ENCODE results near the gene RNASET2. TPM values are rescaled to one million over a fixed set of nuclear protein-coding genes. Genes with fewer than 3 reads are reported as not detected.

Gene RNASET2
- total and polyA plus RNA-seq, 2 of the 13 experiments (the other 11 are each of a cell fraction or from before 2014, with no cell fraction given), result 44.6 to 597 TPM

GRCh38 chr6:166955121-166955864, 1.1 kb downstream of the RNASET2 start (continued):
- TF ChIP-seq ZNF142 (CRISPR knock-in tag; IDR thresholded peaks at IDR 0.05), result no peak
- no peak for TF ChIP-seq NFE2L1 (CRISPR knock-in tag; IDR thresholded peaks at IDR 0.05; ENCODE audit: borderline replicate concordance)
- no peak for TF ChIP-seq ZNF800 (CRISPR knock-in tag; IDR thresholded peaks at IDR 0.05)
- no peak for TF ChIP-seq IRX3 (CRISPR knock-in tag; IDR thresholded peaks at IDR 0.05; ENCODE audit: borderline replicate concordance, low read depth)
- no peak for TF ChIP-seq MBD4 (IDR thresholded peaks at IDR 0.05; ENCODE audit: borderline replicate concordance, low read length)
- TF ChIP-seq NR2C2 (CRISPR knock-in tag; IDR thresholded peaks at IDR 0.05; ENCODE audit: borderline replicate concordance), result no peak
- no peak for TF ChIP-seq U2AF2 (IDR thresholded peaks at IDR 0.05; ENCODE audit: low read depth, low read length)
- TF ChIP-seq DR1 (CRISPR knock-in tag; IDR thresholded peaks at IDR 0.05), result peak; percentile 29; the same call in 1 of the 2 replicates
- TF ChIP-seq GPBP1L1 (CRISPR knock-in tag; IDR thresholded peaks at IDR 0.05), result no peak
- no peak for TF ChIP-seq FOXP4 (CRISPR knock-in tag; IDR thresholded peaks at IDR 0.05)
- TF ChIP-seq REL (CRISPR knock-in tag; conservative IDR thresholded peaks at IDR 0.05), result 0 out of 2 replicates have a peak, but pooled peaks have one; percentile 38
- TF ChIP-seq ZBTB20 (CRISPR knock-in tag; IDR thresholded peaks at IDR 0.05; ENCODE audit: borderline replicate concordance, low read depth), result peak; percentile 25; the same call in 1 of the 2 replicates
- no peak for TF ChIP-seq HMG20B (CRISPR knock-in tag; conservative IDR thresholded peaks at IDR 0.05)
- TF ChIP-seq HNRNPL (IDR thresholded peaks at IDR 0.05; ENCODE audit: low read depth, low read length), result no peak

Data from HepG2 (cell line).